ENCODE measurements around the gene TFPI.

TFPI gene

DNA sequence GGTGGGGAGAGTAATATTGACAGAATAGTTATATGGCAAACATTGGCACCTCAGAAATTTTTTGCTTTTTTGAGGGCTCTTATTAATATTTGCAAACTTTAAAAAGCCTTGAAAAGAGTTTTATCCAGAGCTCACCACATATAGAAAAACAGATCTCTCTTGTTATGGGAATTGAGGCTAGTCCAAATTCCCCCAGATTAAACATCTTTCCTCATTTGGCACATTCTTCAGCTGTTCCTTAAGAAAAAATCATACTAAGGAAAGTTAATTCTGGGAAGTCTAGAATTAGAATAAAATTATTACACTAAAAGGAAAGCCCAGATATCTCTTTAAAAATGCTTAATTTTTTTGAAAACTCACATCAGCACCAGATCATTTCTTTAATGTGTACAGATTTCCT is 5.6 kb downstream of the TFPI start:
- DNase-seq (ENCODE audit: low read depth, low spot score), result no peak
- no peak overlapping the region for H3K4me3 ChIP-seq (ENCODE audit: low read depth, low read length)
- in situ Hi-C loops (cut with HindIII; ENCODE audit: low sequenced_read_pairs), result no loop called here
- TF ChIP-seq CTCF (IDR thresholded peaks at IDR 0.05; ENCODE audit: low read depth, low read length), result no peak

GRCh38 chr2:187547353-187547979 is 6.8 kb downstream of the TFPI start:
- TF ChIP-seq CTCF (IDR thresholded peaks at IDR 0.05; ENCODE audit: low read depth, low read length), result no peak
- peak; percentile 95 for DNase-seq (ENCODE audit: low read depth, low spot score)
- no peak overlapping the region for H3K4me3 ChIP-seq (ENCODE audit: low read depth, low read length)
- in situ Hi-C loops (cut with HindIII; ENCODE audit: low sequenced_read_pairs), result no loop called here

DNA sequence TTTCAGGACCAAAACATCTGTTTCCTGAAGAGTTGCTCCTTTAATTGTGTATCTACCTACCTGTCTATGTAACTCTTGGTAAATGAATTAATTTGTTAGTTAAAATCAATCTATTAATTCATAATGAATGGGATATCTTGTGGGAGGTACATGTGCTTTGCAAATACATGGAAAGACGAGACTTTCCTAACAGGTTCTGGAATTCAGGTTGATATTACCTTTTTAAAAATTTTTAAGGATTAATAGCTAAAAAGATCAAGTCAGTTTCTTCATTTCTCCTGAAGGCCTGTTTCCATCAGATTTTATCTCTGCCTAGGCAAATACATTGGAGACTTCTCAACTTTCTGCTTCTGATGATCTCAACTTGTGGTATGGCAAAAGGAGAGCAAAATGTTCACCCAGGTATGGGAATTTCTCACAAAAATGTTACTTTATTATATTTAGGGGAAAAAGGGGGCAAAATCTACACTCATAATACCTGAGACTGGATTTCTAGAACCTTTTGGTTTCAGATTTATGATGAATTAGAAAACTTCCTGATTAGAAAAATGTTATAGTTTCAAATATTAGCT is 7.4 kb downstream of the TFPI start:
- peak; percentile 47 for DNase-seq (ENCODE audit: low read depth, low spot score)
- in situ Hi-C loops (cut with HindIII; ENCODE audit: low sequenced_read_pairs), result no loop called here
- H3K4me3 ChIP-seq (ENCODE audit: low read depth, low read length), result no peak overlapping the region
- TF ChIP-seq CTCF (IDR thresholded peaks at IDR 0.05; ENCODE audit: low read depth, low read length), result no peak

DNA sequence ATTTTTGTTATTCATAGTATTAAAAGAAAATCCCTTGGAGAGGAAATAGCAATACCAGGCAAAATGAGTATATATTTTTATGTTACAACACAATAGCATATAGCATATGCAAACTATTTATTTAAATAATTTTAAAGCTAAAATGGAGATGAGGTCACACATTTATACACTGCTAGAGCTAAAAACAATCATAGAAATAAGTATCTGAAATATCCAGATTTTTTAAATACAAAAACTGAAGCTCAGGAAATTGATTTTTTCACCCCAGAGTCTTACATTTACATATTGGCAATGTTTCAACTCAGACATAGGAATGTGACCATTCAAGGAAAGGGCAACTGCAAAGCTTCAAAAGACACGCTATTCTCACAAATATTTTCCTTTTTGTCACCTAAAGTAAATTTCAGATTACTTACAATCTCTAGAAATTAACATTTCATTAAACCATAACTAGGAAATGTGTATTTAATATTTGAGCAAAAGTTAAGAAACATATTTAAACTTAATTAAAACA is 8.9 kb downstream of the TFPI start:
- in situ Hi-C loops (cut with HindIII; ENCODE audit: low sequenced_read_pairs), result no loop called here
- peak; percentile 62 for DNase-seq (ENCODE audit: low read depth, low spot score)
- TF ChIP-seq CTCF (IDR thresholded peaks at IDR 0.05; ENCODE audit: low read depth, low read length), result no peak

GRCh38 chr2:187544371-187545080 is 9.7 kb downstream of the TFPI start:
- DNase-seq (ENCODE audit: low read depth, low spot score), result no peak
- H3K4me3 ChIP-seq (ENCODE audit: low read depth, low read length), result no peak overlapping the region
- no peak for TF ChIP-seq CTCF (IDR thresholded peaks at IDR 0.05; ENCODE audit: low read depth, low read length)
- in situ Hi-C loops (cut with HindIII; ENCODE audit: low sequenced_read_pairs), result no loop called here

More for the DNA sequence above, 8.9 kb downstream of the TFPI start:
- no peak overlapping the region for H3K4me3 ChIP-seq (ENCODE audit: low read depth, low read length)

DNA sequence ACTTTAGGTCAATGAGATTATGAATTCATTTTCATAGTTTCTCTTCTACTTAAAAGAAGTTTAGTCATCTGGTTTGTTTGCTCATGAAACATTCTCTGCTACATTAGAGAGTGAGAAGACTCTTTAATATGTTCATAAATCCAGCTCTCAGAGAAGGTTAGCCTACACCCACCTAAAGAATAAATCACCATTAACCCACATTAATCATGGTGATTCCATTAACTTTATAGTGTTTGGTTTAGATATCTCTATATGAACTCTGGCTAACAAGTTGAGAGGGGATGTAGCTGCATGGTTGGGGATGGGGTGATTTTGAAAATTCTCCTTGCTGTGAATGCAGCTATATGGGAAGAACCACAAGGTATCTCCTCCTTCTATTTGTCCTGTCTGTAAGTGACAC is 10.7 kb downstream of the TFPI start:
- DNase-seq (ENCODE audit: low read depth, low spot score), result no peak
- H3K4me3 ChIP-seq (ENCODE audit: low read depth, low read length), result no peak overlapping the region
- in situ Hi-C loops (cut with HindIII; ENCODE audit: low sequenced_read_pairs), result no loop called here
- TF ChIP-seq CTCF (IDR thresholded peaks at IDR 0.05; ENCODE audit: low read depth, low read length), result no peak
